ENCODE measurements around the gene FGD4.
A peak's percentile ranks its signal among the peaks of the same experiment; 100 is the strongest.

Gene FGD4

DNA sequence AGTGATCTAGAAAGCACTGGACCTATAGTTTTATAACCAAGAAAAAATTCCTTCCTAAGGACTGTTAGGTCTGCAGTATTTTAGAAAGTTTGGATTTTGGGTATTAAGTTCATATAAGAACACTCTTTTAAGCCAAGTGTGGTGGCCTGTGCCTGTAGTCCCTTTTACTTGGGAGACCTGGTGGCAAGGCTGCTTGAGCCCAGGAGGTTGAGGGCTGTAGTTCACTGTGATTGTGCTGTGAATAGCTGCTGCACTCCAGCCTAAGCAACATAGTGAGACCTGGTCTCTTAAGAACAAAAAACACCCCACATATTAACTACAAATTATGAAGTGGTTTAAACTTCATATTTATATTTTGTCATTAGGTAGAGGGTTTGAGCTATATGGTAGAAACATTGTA is 289.4 kb downstream of the FGD4 start:
- no peak for DNase-seq

- DNase-seq = no peak
Observed at GRCh38 chr12:32690927-32691326, 291.6 kb downstream of the FGD4 start.

DNA sequence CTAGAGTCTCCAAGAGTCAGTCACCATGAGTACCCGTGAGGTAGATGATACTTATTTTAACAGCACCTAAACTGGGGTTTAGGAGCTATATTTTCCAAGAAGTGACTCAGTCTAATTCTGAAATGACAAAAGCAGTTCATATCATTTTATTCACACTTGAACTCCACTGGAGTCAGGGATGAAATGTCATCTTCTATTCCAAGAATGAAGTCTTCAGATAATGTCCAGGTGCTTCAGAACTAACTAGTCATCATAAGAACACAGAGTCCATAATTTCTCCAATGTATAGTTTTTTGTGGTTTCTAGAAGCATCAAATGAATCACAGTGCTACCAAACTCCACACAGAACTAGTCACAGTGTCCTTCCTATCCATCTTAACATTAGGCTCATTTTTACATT is 293.0 kb downstream of the FGD4 start:
- DNase-seq = peak in 1 of 5 donors; percentile 10

DNA sequence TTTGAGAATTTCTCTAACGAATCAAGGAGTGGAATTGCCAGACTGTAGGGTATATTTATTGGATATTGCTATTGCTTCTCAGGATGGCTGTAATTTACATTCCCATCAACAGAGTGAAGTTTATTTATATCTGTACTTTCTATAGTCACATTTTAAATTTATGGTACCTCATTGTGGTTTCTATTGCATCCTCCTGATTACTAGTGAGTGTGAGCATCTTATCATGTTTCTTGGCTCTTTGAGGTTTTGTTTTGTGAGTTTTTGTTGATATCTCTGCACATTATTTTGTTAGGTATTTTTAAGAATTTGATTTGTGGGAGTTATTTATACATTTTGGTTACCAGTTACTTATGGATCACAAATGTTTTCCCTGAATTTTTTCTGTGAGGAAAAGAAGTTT is 293.7 kb downstream of the FGD4 start:
- DNase-seq = no peak

Measured in T-helper 1 cell (primary cell).